ENCODE data around the gene TMEM151B. TPM values are rescaled to one million over a fixed set of nuclear protein-coding genes. Genes with fewer than 3 reads are reported as not detected.

The TMEM151B gene
- total and polyA plus RNA-seq, 10 of the 15 experiments (the other 5 are each of a cell fraction or from before 2014, with no cell fraction given), result 0.01 to 0.19 (median 0.05) TPM; not detected in 6

DNA sequence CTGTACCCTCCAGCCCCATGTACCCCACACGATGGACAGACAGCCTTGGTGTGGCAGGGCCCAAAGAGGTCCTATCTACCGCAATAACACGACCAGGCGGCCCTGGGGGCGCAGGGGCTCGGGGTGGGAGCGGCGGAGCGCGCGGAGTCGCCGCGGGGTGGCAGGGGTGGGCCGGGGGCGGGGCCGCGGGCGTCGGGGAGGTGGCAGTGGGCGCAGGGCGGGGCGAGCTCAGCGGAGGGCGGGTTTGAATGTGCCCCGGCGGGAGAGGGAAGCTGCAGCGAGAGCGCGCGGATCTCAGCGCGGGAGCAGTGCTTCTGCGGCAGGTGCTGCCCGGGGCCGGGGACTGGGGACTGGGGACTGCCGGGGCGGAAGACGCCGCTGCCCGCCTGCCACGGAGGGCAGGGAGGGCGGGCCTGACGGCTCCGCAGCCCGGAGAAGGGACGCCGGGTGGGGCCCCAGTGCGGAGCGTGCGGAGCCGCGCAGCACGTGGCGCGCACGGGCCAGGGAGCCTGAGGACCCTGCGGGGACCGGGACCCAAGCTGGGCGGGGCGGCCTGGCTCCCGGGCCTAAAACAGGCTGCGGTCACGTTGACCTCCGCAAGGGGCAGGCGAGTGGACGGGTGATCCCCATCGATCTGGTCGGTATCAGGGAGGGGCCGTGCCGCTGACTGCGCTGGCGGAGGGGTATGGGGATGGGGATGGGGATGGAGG is 46.8 kb upstream of the TMEM151B start, which contains the start of gene SLC29A1 (continued):
- no peak for TF ChIP-seq PBX3 (IDR thresholded peaks at IDR 0.05; ENCODE audit: insufficient replicate concordance, low read depth, low read length)
- TF ChIP-seq, protein P1, sequence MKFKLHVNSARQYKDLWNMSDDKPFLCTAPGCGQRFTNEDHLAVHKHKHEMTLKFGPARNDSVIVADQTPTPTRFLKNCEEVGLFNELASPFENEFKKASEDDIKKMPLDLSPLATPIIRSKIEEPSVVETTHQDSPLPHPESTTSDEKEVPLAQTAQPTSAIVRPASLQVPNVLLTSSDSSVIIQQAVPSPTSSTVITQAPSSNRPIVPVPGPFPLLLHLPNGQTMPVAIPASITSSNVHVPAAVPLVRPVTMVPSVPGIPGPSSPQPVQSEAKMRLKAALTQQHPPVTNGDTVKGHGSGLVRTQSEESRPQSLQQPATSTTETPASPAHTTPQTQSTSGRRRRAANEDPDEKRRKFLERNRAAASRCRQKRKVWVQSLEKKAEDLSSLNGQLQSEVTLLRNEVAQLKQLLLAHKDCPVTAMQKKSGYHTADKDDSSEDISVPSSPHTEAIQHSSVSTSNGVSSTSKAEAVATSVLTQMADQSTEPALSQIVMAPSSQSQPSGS (IDR thresholded peaks at IDR 0.05; ENCODE audit: low read length), result no peak
- TF ChIP-seq SREBF1 (IDR thresholded peaks at IDR 0.05; ENCODE audit: low read length), result no peak
- no peak for TF ChIP-seq CBX3 (IDR thresholded peaks at IDR 0.05; ENCODE audit: borderline replicate concordance, low read depth)
- TF ChIP-seq NRF1 (conservative IDR thresholded peaks at IDR 0.05; ENCODE audit: low read depth, low read length), result no peak
- no peak for TF ChIP-seq FOS (IDR thresholded peaks at IDR 0.05; ENCODE audit: borderline replicate concordance, extremely low read depth, insufficient read length)
- no peak for TF ChIP-seq TAF1 (IDR thresholded peaks at IDR 0.05; ENCODE audit: borderline replicate concordance, low read depth, low read length)
- no peak for TF ChIP-seq MEF2A (IDR thresholded peaks at IDR 0.05; ENCODE audit: insufficient read depth, low read depth, low read length)
- TF ChIP-seq REST (IDR thresholded peaks at IDR 0.05; ENCODE audit: low read depth, low read length), result no peak
- TF ChIP-seq RCOR1 (conservative IDR thresholded peaks at IDR 0.05; ENCODE audit: low read depth, low read length), result no peak
- no peak for TF ChIP-seq ZNF622 (IDR thresholded peaks at IDR 0.05)
- no peak for TF ChIP-seq SMAD5 (IDR thresholded peaks at IDR 0.05; ENCODE audit: low read depth)
- peak; percentile 81 for TF ChIP-seq MYC (IDR thresholded peaks at IDR 0.05; ENCODE audit: insufficient read depth, insufficient read length, insufficient replicate concordance, low read length, severe bottlenecking)
- no peak for TF ChIP-seq EZH2 (IDR thresholded peaks at IDR 0.05; ENCODE audit: borderline replicate concordance, control insufficient read depth, low read depth, low read length)
- TF ChIP-seq RBBP5 (conservative IDR thresholded peaks at IDR 0.05), result no peak
- TF ChIP-seq, protein P2, sequence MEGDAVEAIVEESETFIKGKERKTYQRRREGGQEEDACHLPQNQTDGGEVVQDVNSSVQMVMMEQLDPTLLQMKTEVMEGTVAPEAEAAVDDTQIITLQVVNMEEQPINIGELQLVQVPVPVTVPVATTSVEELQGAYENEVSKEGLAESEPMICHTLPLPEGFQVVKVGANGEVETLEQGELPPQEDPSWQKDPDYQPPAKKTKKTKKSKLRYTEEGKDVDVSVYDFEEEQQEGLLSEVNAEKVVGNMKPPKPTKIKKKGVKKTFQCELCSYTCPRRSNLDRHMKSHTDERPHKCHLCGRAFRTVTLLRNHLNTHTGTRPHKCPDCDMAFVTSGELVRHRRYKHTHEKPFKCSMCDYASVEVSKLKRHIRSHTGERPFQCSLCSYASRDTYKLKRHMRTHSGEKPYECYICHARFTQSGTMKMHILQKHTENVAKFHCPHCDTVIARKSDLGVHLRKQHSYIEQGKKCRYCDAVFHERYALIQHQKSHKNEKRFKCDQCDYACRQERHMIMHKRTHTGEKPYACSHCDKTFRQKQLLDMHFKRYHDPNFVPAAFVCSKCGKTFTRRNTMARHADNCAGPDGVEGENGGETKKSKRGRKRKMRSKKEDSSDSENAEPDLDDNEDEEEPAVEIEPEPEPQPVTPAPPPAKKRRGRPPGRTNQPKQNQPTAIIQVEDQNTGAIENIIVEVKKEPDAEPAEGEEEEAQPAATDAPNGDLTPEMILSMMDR (IDR thresholded peaks at IDR 0.05 in 2 of 3, conservative IDR thresholded peaks at IDR 0.05 in 1 of 3; ENCODE audit: control insufficient read depth in 2 of 3, extremely low read depth in 1 of 3, insufficient read depth in 1 of 3, low read depth in 3 of 3, low read length in 3 of 3), result 0 out of 6 replicates have a peak, but pooled peaks of 1 of the 3 experiments have one; percentile 13
- TF ChIP-seq ESRRA (IDR thresholded peaks at IDR 0.05; ENCODE audit: low read length), result no peak
- no peak for TF ChIP-seq MTA2 (IDR thresholded peaks at IDR 0.05; ENCODE audit: low read depth)
- TF ChIP-seq NR2C2 (IDR thresholded peaks at IDR 0.05; ENCODE audit: borderline replicate concordance, control insufficient read depth, insufficient read length, low read depth), result no peak
- TF ChIP-seq RELB (IDR thresholded peaks at IDR 0.05; ENCODE audit: low read depth), result no peak

Measured in GM12878 (cell line).